Measurements from ENCODE around the gene DMRT1.
"Not testable (repeated sequence)": the region's sequence is repeated elsewhere in the genome, so short reads cannot be mapped to it uniquely, and the experiment has no call there.

The DMRT1 gene

GRCh38 chr9:860706-861105, 19.2 kb downstream of the DMRT1 start:
- DNase-seq = no peak

GRCh38 chr9:861525-861924, 20.0 kb downstream of the DMRT1 start:
- not testable (repeated sequence) for DNase-seq

GRCh38 chr9:875119-875962, 33.8 kb downstream of the DMRT1 start:
- no peak for DNase-seq

GRCh38 chr9:876425-876824, 34.9 kb downstream of the DMRT1 start:
- DNase-seq = no peak

GRCh38 chr9:878239-878638, 36.7 kb downstream of the DMRT1 start:
- DNase-seq = no peak

- no peak for DNase-seq
These were observed 39.2 kb downstream of the DMRT1 start for GRCh38 chr9:880725-881124.

- DNase-seq = no peak
These were observed 41.0 kb downstream of the DMRT1 start for GRCh38 chr9:882416-882924.

GRCh38 chr9:883011-883410, 41.5 kb downstream of the DMRT1 start:
- DNase-seq = no peak

GRCh38 chr9:886886-887285, 45.4 kb downstream of the DMRT1 start:
- no peak for DNase-seq

- no peak for DNase-seq
These were observed 50.6 kb downstream of the DMRT1 start for GRCh38 chr9:892123-892522.

GRCh38 chr9:893115-893514, 51.6 kb downstream of the DMRT1 start:
- DNase-seq = no peak

- peak; percentile 51 to 71 for DNase-seq
These were observed 52.4 kb downstream of the DMRT1 start for GRCh38 chr9:893843-894420.

GRCh38 chr9:899440-900184, 58.1 kb downstream of the DMRT1 start:
- no peak for DNase-seq

GRCh38 chr9:903886-904285, 62.4 kb downstream of the DMRT1 start:
- peak in 1 of 2 experiments; percentile 58 for DNase-seq

GRCh38 chr9:905906-906305, 64.4 kb downstream of the DMRT1 start:
- DNase-seq = no peak

- no peak for DNase-seq
These were observed 67.2 kb downstream of the DMRT1 start for GRCh38 chr9:908536-909205.

GRCh38 chr9:911005-911404, 69.5 kb downstream of the DMRT1 start:
- peak; percentile 20 to 45 for DNase-seq

GRCh38 chr9:912776-913175, 71.3 kb downstream of the DMRT1 start:
- no peak for DNase-seq

GRCh38 chr9:913526-913925, 72.0 kb downstream of the DMRT1 start:
- DNase-seq = not testable (repeated sequence)

GRCh38 chr9:917730-918129, 76.2 kb downstream of the DMRT1 start:
- no peak for DNase-seq

GRCh38 chr9:920927-921326, 79.4 kb downstream of the DMRT1 start:
- no peak for DNase-seq

- DNase-seq = no peak
These were observed 80.7 kb downstream of the DMRT1 start for GRCh38 chr9:922171-922570.

GRCh38 chr9:922731-923130, 81.2 kb downstream of the DMRT1 start:
- no peak for DNase-seq
